ENCODE measurements around the gene PLCXD3.

Gene PLCXD3, protein sequence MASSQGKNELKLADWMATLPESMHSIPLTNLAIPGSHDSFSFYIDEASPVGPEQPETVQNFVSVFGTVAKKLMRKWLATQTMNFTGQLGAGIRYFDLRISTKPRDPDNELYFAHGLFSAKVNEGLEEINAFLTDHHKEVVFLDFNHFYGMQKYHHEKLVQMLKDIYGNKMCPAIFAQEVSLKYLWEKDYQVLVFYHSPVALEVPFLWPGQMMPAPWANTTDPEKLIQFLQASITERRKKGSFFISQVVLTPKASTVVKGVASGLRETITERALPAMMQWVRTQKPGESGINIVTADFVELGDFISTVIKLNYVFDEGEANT

GRCh38 chr5:41510176-41510831, at the start of gene PLCXD3:
PLCXD3 (minus strand) TSS chr5:41510601; CDS start chr5:41510526, 75 bp downstream.
- no peak for DNase-seq (ENCODE audit: low read depth in 2 of 2)

GRCh38 chr5:41559184-41559583, 48.8 kb upstream of the PLCXD3 start:
- DNase-seq (ENCODE audit: low read depth in 2 of 2) = no peak

GRCh38 chr5:41558295-41558694, 47.9 kb upstream of the PLCXD3 start:
- no peak for DNase-seq (ENCODE audit: low read depth in 2 of 2)

DNA sequence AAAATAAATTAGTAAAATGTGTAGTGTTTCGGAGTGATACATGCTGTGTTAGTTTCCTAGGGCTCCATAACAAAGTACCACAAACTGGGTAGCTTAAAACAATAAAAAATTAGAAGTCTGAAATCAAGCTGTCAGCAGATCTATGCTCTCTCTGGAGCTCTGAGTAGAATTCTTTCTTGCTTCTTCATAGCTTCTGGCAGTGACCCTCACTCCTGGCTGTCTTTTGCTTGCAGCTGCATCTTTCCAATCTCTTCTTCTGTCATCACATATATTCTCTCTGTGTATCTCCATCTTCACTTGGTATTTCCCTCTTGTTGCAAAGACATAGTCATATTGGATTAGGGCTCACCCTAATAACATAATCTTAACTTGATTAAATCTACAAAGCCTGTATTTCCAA, 37.6 kb upstream of the PLCXD3 start:
- no peak for DNase-seq (ENCODE audit: low read depth in 2 of 2)

- DNase-seq (ENCODE audit: low read depth in 2 of 2) = no peak
Measured at GRCh38 chr5:41542183-41542582, 31.8 kb upstream of the PLCXD3 start.

DNA sequence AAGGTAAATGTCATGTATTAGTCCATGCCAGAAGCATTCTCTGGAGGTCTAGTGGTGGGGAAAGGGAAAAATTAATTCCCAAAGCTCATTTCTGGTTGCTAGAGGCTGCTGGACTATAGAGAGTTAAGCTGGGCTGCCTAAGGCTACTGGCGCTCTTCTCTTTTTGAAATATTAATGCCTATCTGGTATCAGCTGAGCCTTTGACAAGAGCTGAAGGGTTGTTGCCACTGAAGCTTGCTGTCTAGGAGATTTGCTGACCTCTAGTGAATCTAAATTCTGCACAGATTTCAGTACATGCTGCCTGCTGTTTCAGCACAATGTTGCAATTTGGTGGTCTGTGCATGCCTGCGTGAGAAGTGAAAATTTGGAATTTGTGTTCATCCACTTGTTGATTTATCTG, 29.1 kb upstream of the PLCXD3 start:
- no peak for DNase-seq (ENCODE audit: low read depth in 2 of 2)

- DNase-seq (ENCODE audit: low read depth in 2 of 2) = no peak
Measured at GRCh38 chr5:41537581-41537980, 27.2 kb upstream of the PLCXD3 start.

- DNase-seq (ENCODE audit: low read depth in 2 of 2) = no peak
Measured at GRCh38 chr5:41532485-41532884, 22.1 kb upstream of the PLCXD3 start.

- peak; percentile 45 to 47 for DNase-seq (ENCODE audit: low read depth in 2 of 2)
Measured at GRCh38 chr5:41527201-41527779, 16.9 kb upstream of the PLCXD3 start.

DNA sequence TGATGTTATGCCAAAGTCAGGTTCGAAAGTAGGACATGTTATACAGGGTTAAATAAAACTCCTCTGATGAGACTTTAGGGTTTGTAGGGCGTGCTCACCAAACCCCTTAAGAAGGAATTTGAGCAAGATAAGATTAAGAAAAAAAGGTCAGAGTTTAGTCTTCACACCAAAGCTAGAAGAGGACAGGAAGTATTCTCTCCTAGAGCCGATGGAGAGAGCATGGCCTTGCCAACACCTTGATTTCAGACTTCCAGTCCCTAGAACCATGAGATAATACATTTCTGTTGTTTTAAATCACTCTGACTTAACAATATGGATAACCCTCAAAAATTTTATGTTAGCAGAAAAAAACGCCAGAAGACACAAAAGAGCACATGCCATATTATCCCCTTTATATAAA, 16.3 kb upstream of the PLCXD3 start:
- no peak for DNase-seq (ENCODE audit: low read depth in 2 of 2)

GRCh38 chr5:41524174-41524573, 13.8 kb upstream of the PLCXD3 start:
- DNase-seq (ENCODE audit: low read depth in 2 of 2) = no peak

- DNase-seq (ENCODE audit: low read depth in 2 of 2) = no peak
Measured at GRCh38 chr5:41522193-41522786, 11.9 kb upstream of the PLCXD3 start.

DNA sequence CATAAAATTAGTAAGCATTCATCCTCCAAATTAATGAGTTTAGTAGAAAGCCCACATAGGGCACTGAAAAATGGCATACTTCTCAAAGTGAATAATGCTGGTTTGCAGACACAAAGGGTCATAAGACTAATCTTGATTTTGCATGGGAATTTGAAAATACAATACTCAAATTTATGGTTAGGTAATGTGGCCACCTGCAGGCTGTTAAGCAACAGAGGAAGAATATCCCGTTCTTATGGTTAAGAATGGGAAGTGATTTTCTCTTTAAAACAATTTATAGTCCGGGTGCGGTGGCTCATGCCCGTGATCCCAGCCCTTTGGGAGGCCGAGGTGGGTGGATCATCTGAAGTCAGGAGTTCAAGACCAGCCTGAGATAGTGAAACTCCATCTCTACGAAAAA, 9.4 kb upstream of the PLCXD3 start:
- DNase-seq (ENCODE audit: low read depth in 2 of 2) = no peak

DNA sequence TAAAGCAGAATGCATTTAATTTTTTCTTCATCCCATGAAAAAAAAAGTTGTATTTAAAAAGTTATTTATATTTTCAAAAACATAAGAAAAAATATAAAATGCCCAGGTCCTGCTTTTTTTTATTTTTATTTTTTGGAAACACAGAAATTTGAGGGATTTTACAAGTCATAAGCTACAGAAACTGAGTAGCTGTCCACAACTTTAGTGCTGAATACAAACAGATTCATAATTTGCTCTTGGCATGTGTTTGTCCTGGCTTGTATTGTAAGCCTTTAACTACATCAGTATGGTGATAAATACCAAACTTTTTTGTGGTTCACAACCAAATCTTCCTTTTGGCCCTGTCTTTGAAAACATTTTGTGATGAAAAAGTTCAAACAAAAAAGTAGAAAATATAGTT, 7.5 kb upstream of the PLCXD3 start:
- no peak for DNase-seq (ENCODE audit: low read depth in 2 of 2)

- no peak for DNase-seq (ENCODE audit: low read depth in 2 of 2)
Measured at GRCh38 chr5:41511241-41511640, 840 bp upstream of the PLCXD3 start.

DNA sequence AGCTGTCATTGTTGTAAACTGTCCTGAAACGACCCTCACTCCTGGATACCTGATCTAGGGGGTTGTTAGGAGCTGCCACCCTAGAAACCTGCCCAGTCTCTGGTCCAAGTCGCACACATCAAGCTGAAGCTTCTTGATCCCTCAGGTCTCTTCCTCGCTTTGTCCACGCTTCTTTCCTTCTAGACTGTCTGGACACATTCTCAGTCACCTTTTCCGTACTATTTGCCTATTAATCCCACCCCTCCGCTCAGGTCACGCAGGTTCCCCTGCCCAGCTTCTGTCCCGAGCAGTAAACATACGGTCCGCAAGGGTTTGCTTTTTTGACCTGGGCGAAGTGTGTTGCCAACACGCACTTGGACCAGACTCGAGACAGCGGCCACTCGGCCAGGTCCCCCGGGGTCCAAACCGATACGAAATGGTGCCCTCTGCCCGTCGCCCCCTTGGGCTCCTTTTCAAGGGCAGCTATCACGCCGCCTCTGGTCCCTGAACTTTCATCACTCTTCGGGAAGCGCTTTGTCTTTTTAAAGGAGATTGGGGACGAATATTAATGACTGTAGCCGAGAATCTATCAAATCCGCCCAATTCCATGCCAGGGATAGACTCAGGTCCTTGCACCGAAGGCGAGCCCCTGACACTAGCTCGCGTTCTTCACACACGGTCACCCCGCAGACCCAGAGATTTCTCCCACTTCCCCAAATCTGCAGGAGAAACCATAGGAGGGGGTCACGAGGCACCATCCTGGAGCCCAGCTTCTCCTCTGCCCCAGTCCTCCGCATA, 814 bp downstream of the PLCXD3 start:
- DNase-seq (ENCODE audit: low read depth in 2 of 2) = no peak

DNA sequence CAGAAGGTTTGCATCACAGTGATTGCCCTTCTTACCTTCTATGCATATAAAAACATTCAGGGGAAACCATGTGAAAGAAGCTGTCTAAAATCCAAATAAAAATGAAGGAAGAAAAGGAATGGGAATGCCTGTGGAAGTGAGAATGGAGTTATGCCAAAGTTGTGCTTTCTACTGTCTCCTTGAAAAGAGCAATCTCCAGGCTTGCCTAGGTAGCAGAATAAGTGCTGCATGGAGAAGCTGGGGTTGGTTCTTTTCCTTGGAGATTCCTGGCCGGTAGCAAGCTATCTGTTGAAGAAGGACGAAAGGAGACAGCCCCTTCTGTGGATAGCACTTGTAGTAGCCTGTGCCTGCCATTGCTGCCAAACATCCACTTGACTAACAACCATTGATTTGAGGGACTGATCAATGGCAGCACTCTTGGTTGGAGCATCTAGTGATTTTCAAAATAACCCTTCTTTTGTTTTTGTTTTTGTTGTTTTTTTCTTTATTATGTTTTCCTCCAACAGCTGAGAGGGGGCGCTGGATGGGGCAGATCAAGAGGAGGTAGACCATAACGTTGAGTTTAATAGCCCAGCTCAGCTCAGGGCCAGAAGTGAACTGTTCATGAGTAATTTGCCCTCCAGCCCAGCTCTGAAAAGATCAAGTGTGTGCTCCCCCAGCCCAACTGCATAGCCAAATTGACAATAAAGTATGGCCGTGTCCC, 1.6 kb downstream of the PLCXD3 start:
- no peak for DNase-seq (ENCODE audit: low read depth in 2 of 2)

DNA sequence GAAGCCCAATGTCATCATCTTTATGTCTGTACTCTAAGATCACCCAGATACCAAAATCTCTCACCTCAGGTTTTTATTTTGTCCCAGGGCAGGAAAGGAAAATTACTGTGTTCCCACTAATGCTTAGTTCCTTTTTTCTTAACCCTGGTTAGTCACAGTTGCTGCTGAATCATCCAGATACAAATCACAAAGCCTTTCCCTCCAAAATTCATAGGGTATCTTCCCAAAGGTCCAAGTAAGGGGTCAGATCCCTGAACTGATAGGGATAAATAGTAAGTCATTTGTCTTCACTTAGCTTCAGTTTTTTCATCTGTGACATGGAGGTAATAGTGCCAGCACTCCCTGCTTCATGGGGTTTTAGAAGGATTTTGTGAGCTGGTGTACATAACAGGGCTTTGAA, 2.2 kb downstream of the PLCXD3 start:
- no peak for DNase-seq (ENCODE audit: low read depth in 2 of 2)

DNA sequence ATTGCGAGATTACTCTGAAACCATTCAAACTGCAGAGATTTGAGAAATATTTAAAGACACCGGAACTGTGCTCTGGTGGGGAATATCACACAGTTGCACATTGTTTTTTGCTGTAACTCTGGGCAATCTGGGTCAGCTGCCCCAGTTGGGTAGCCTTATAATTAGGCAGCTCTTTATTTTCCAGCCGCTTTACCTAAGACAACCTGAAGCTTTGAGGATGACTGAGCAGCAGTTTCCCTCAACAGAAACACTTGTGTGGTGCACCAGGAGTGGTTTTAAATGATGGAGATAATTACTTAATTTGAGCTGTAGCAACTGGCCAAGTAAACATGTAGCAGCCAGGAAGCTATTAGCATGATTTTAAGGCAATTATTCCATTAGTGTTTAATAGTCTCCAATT, 2.9 kb downstream of the PLCXD3 start:
- no peak for DNase-seq (ENCODE audit: low read depth in 2 of 2)

- no peak for DNase-seq (ENCODE audit: low read depth in 2 of 2)
Measured at GRCh38 chr5:41503860-41504259, 6.5 kb downstream of the PLCXD3 start.

GRCh38 chr5:41503310-41503709, 7.1 kb downstream of the PLCXD3 start:
- no peak for DNase-seq (ENCODE audit: low read depth in 2 of 2)

Data from fibroblast of skin of left quadriceps (primary cell).